H54 (cell line): ENCODE measurements around the gene CELA2A.
"Not testable (repeated sequence)": the region's sequence is repeated elsewhere in the genome, so short reads cannot be mapped to it uniquely, and the experiment has no call there.

Experiments used
- DNase-seq: peaks from one replicate; pipeline ENCODE4 v3.0.0; 2011; ENCODE audit warnings: low spot score, mixed read lengths; ENCODE audit not compliant: insufficient read length
- FAIRE-seq: peaks from 3 replicates; lab custom pipeline; 2011; peaks lifted over from hg19 to GRCh38; lab: Jason Lieb, UNC
- POLR2A ChIP-seq: IDR thresholded peaks from 2 replicates; pipeline ENCODE4 v1.6.1; 2011; ENCODE audit warnings: low read depth, mild to moderate bottlenecking, low read length

Gene CELA2A

GRCh38 chr1:15430787-15431570 is 25.6 kb upstream of the CELA2A start:
- no peak for TF ChIP-seq POLR2A
- no peak for FAIRE-seq
- DNase-seq, result no peak

GRCh38 chr1:15431571-15431948 is 25.0 kb upstream of the CELA2A start:
- DNase-seq, result no peak

GRCh38 chr1:15432324-15432723 is 24.2 kb upstream of the CELA2A start:
- TF ChIP-seq POLR2A, result no peak
- no peak for FAIRE-seq
- DNase-seq, result no peak

More at GRCh38 chr1:15431571-15431948, 25.0 kb upstream of the CELA2A start:
- FAIRE-seq, result no peak
- TF ChIP-seq POLR2A, result no peak

- FAIRE-seq, result no peak
- TF ChIP-seq POLR2A, result no peak
- DNase-seq, result no peak
Measured at GRCh38 chr1:15433471-15433870, 23.1 kb upstream of the CELA2A start.

GRCh38 chr1:15434739-15435138 is 21.8 kb upstream of the CELA2A start:
- not testable (repeated sequence) for FAIRE-seq, DNase-seq

GRCh38 chr1:15435239-15436077 is 21.1 kb upstream of the CELA2A start:
- no peak for TF ChIP-seq POLR2A
- FAIRE-seq (no peak), DNase-seq (no peak)

- DNase-seq (no peak), FAIRE-seq (no peak)
- TF ChIP-seq POLR2A, result no peak
Measured at GRCh38 chr1:15436881-15437442, 19.6 kb upstream of the CELA2A start.

GRCh38 chr1:15439325-15439724 is 17.2 kb upstream of the CELA2A start:
- TF ChIP-seq POLR2A, result no peak
- DNase-seq, result no peak
- no peak for FAIRE-seq

- DNase-seq (no peak), FAIRE-seq (no peak)
- no peak for TF ChIP-seq POLR2A
Measured at GRCh38 chr1:15440357-15440756, 16.2 kb upstream of the CELA2A start.

GRCh38 chr1:15441247-15441646 is 15.3 kb upstream of the CELA2A start:
- no peak for TF ChIP-seq POLR2A
- FAIRE-seq, result no peak
- no peak for DNase-seq

- DNase-seq, result no peak
- no peak for TF ChIP-seq POLR2A
Measured at GRCh38 chr1:15442119-15442518, 14.4 kb upstream of the CELA2A start.

GRCh38 chr1:15442759-15443158 is 13.8 kb upstream of the CELA2A start:
- no peak for FAIRE-seq
- no peak for DNase-seq
- TF ChIP-seq POLR2A, result no peak

More at GRCh38 chr1:15442119-15442518, 14.4 kb upstream of the CELA2A start:
- no peak for FAIRE-seq

- DNase-seq, result no peak
- no peak for TF ChIP-seq POLR2A
- no peak for FAIRE-seq
Measured at GRCh38 chr1:15443281-15443680, 13.3 kb upstream of the CELA2A start.
